HL-60/S4 (cell line): ENCODE data around the gene OTOA.
"Not testable (repeated sequence)": the region's sequence is repeated elsewhere in the genome, so short reads cannot be mapped to it uniquely, and the experiment has no call there.

ENCODE experiments used
- in situ Hi-C: fragments of 300-500 bp; cut with MboI; formaldehyde crosslinking; loops from 2 replicates; pipeline ENCODE4 v1.14.3; 2022; ENCODE audit warnings: low sequenced_read_pairs

Gene OTOA

GRCh38 chr16:21666772-21667171 is 3.0 kb downstream of the OTOA start:
- in situ Hi-C loops, result no loop called here

GRCh38 chr16:21667575-21667974 is 3.8 kb downstream of the OTOA start:
- in situ Hi-C loops, result no loop called here

- in situ Hi-C loops, result no loop called here
Measured at GRCh38 chr16:21673469-21673868, 9.7 kb downstream of the OTOA start.

GRCh38 chr16:21674456-21674855 is 10.7 kb downstream of the OTOA start:
- in situ Hi-C loops, result not testable (repeated sequence)

GRCh38 chr16:21680714-21681113 is 16.9 kb downstream of the OTOA start:
- in situ Hi-C loops, result loop anchor here (25.0 kb wide), 1 partner anchor 1257 kb away; no protein-coding TSS in a partner anchor

- in situ Hi-C loops, result loop anchor here (25.0 kb wide), 1 partner anchor 1254 kb away; no protein-coding TSS in a partner anchor
Measured at GRCh38 chr16:21683184-21683583, 19.4 kb downstream of the OTOA start.

GRCh38 chr16:21684199-21684598 is 20.4 kb downstream of the OTOA start:
- in situ Hi-C loops, result loop anchor here (25.0 kb wide), 1 partner anchor 1253 kb away; no protein-coding TSS in a partner anchor

- in situ Hi-C loops, result loop anchor here (25.0 kb wide), 1 partner anchor 1252 kb away; no protein-coding TSS in a partner anchor
Measured at GRCh38 chr16:21685034-21685455, 21.3 kb downstream of the OTOA start.

GRCh38 chr16:21689107-21689506 is 25.3 kb downstream of the OTOA start:
- in situ Hi-C loops, result loop anchor here (25.0 kb wide), 1 partner anchor 1248 kb away; no protein-coding TSS in a partner anchor

GRCh38 chr16:21690967-21691366 is 27.2 kb downstream of the OTOA start:
- in situ Hi-C loops, result loop anchor here (25.0 kb wide), 1 partner anchor 1246 kb away; no protein-coding TSS in a partner anchor

GRCh38 chr16:21694609-21695008 is 30.8 kb downstream of the OTOA start:
- in situ Hi-C loops, result loop anchor here (25.0 kb wide), 1 partner anchor 1243 kb away; no protein-coding TSS in a partner anchor

GRCh38 chr16:21697032-21697431 is 33.3 kb downstream of the OTOA start:
- in situ Hi-C loops, result loop anchor here (25.0 kb wide), 1 partner anchor 1240 kb away; no protein-coding TSS in a partner anchor

- in situ Hi-C loops, result loop anchor here (25.0 kb wide), 1 partner anchor 1239 kb away; no protein-coding TSS in a partner anchor
Measured at GRCh38 chr16:21698169-21699032, 34.6 kb downstream of the OTOA start.

- in situ Hi-C loops, result loop anchor here (10.0 kb wide), 2 partner anchors 46 to 116 kb away; partner anchors contain the start of gene IGSF6
Measured at GRCh38 chr16:21701271-21701670, 37.5 kb downstream of the OTOA start.

GRCh38 chr16:21702276-21702675 is 38.5 kb downstream of the OTOA start:
- in situ Hi-C loops, result loop anchor here (10.0 kb wide), 2 partner anchors 47 to 117 kb away; partner anchors contain the start of gene IGSF6

GRCh38 chr16:21703156-21703555 is 39.4 kb downstream of the OTOA start:
- in situ Hi-C loops, result loop anchor here (10.0 kb wide), 2 partner anchors 48 to 118 kb away; partner anchors contain the start of gene IGSF6

- in situ Hi-C loops, result loop anchor here (10.0 kb wide), 2 partner anchors 49 to 119 kb away; partner anchors contain the start of gene IGSF6
Measured at GRCh38 chr16:21703589-21704174, 39.9 kb downstream of the OTOA start.

GRCh38 chr16:21704266-21704665 is 40.5 kb downstream of the OTOA start:
- in situ Hi-C loops, result loop anchor here (10.0 kb wide), 2 partner anchors 49 to 119 kb away; partner anchors contain the start of gene IGSF6

- in situ Hi-C loops, result loop anchor here (10.0 kb wide), 2 partner anchors 50 to 120 kb away; partner anchors contain the start of gene IGSF6
Measured at GRCh38 chr16:21704733-21705132, 41.0 kb downstream of the OTOA start.

GRCh38 chr16:21708533-21709115 is 44.9 kb downstream of the OTOA start:
- in situ Hi-C loops, result loop anchor here (10.0 kb wide), 2 partner anchors 54 to 124 kb away; partner anchors contain the start of gene IGSF6
